ENCODE measurements around the gene ORC6. TPM values are rescaled to one million over a fixed set of nuclear protein-coding genes. Genes with fewer than 3 reads are reported as not detected.

ORC6 gene
- total and polyA plus RNA-seq, 2 donors (not counting 1 experiment from before 2014, with no cell fraction given), result 5.0 to 9.5 TPM

- Histone ChIP-seq H3K4me3 (replicated peaks in 1 of 4; ENCODE audit: control extremely low read depth in 1 of 4, insufficient read depth in 1 of 4, low read depth in 3 of 4, low read length in 4 of 4) (peak overlapping the region in 3 of 4 experiments; percentile 91 to 98 (median 97)), H3K9me3 (ENCODE audit: control insufficient read depth, insufficient read depth, low read depth, low read length) (no peaks in the 10 kb centered on the region), H2AFZ (ENCODE audit: low read length) (no peak overlapping the region), H3K79me2 (ENCODE audit: control insufficient read depth, insufficient read depth, low read length) (peaks cover 77% of the 10 kb centered on the region), H3K27me3 (ENCODE audit: control insufficient read depth, insufficient read depth, low read length) (no peaks in the 10 kb centered on the region), H3K4me2 (ENCODE audit: extremely low read depth, insufficient read depth, low read length) (peak overlapping the region; percentile 68), H3K4me1 (ENCODE audit: control insufficient read depth, extremely low read depth, insufficient read depth, low read length) (no peaks in the 10 kb centered on the region), H3K36me3 (ENCODE audit: control insufficient read depth, insufficient read depth, low read length) (no peaks in the 10 kb centered on the region), H4K20me1 (ENCODE audit: control insufficient read depth, extremely low read depth, insufficient read depth, low read length) (peaks cover 1% of the 10 kb centered on the region), H3K27ac (ENCODE audit: insufficient read depth, low read length) (no peak overlapping the region), H3K9ac (ENCODE audit: insufficient read depth, low read length) (no peak overlapping the region)
- TF ChIP-seq CTCF (conservative IDR thresholded peaks at IDR 0.05 in 1 of 2, IDR thresholded peaks at IDR 0.05 in 1 of 2; ENCODE audit: low read depth in 1 of 2, low read length in 2 of 2) (no peak), EZH2 (IDR thresholded peaks at IDR 0.05; ENCODE audit: low read length, missing control alignments) (no peak)
- no peak for DNase-seq (ENCODE audit: low read depth in 2 of 2)
Measured at GRCh38 chr16:46686815-46687473, 2.5 kb upstream of the ORC6 start.

GRCh38 chr16:46687486-46687885, 2.0 kb upstream of the ORC6 start:
- no peak overlapping the region for H3K27ac ChIP-seq (ENCODE audit: insufficient read depth, low read length)
- TF ChIP-seq CTCF (conservative IDR thresholded peaks at IDR 0.05 in 1 of 2, IDR thresholded peaks at IDR 0.05 in 1 of 2; ENCODE audit: low read depth in 1 of 2, low read length in 2 of 2), result no peak
- no peak for TF ChIP-seq EZH2 (IDR thresholded peaks at IDR 0.05; ENCODE audit: low read length, missing control alignments)
- no peak overlapping the region for H3K9ac ChIP-seq (ENCODE audit: insufficient read depth, low read length)
- peak overlapping the region; percentile 77 to 98 (median 94) for H3K4me3 ChIP-seq (replicated peaks in 1 of 4; ENCODE audit: control extremely low read depth in 1 of 4, insufficient read depth in 1 of 4, low read depth in 3 of 4, low read length in 4 of 4)
- no peaks in the 10 kb centered on the region for H3K9me3 ChIP-seq (ENCODE audit: control insufficient read depth, insufficient read depth, low read depth, low read length)
- H3K4me1 ChIP-seq (ENCODE audit: control insufficient read depth, extremely low read depth, insufficient read depth, low read length), result no peaks in the 10 kb centered on the region
- no peaks in the 10 kb centered on the region for H3K36me3 ChIP-seq (ENCODE audit: control insufficient read depth, insufficient read depth, low read length)
- no peaks in the 10 kb centered on the region for H3K27me3 ChIP-seq (ENCODE audit: control insufficient read depth, insufficient read depth, low read length)
- H3K4me2 ChIP-seq (ENCODE audit: extremely low read depth, insufficient read depth, low read length), result peak overlapping the region; percentile 68
- no peak overlapping the region for H2AFZ ChIP-seq (ENCODE audit: low read length)
- DNase-seq (ENCODE audit: low read depth in 2 of 2), result no peak
- peaks cover 1% of the 10 kb centered on the region for H4K20me1 ChIP-seq (ENCODE audit: control insufficient read depth, extremely low read depth, insufficient read depth, low read length)
- peaks cover 75% of the 10 kb centered on the region for H3K79me2 ChIP-seq (ENCODE audit: control insufficient read depth, insufficient read depth, low read length)

DNA sequence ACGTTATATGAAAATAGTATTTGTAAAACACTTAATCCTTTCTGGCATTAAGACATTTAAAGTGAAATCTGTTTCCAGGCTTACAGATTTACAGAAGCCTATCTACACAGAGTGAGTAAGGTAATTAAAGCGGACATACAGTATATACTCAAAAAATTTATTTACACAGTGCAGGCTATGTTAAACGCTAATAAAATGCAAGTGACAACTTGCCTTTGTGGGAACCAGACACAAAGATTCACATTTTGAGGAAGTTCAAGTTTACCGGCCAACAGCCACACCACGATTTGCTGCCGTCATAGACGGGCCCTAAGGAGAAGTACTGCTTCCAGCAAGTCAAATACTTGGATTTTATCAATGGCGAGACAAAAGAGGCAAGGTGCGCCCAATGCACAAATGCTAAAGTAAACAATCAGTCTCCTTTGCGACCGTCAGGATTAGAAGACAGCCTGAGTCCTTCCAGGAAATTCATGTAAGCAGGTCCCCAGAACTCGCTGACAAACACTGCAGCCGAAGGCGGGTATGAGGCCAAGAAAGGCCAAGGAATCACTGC, 1.3 kb upstream of the ORC6 start:
- H3K27me3 ChIP-seq (ENCODE audit: control insufficient read depth, insufficient read depth, low read length), result no peaks in the 10 kb centered on the region
- peak overlapping the region; percentile 77 to 98 (median 94) for H3K4me3 ChIP-seq (replicated peaks in 1 of 4; ENCODE audit: control extremely low read depth in 1 of 4, insufficient read depth in 1 of 4, low read depth in 3 of 4, low read length in 4 of 4)
- peak overlapping the region; percentile 99 for H3K27ac ChIP-seq (ENCODE audit: insufficient read depth, low read length)
- H3K9me3 ChIP-seq (ENCODE audit: control insufficient read depth, insufficient read depth, low read depth, low read length), result no peaks in the 10 kb centered on the region
- DNase-seq (ENCODE audit: low read depth in 2 of 2), result peak in 1 of 2 donors; percentile 35
- H3K9ac ChIP-seq (ENCODE audit: insufficient read depth, low read length), result peak overlapping the region; percentile 98
- H2AFZ ChIP-seq (ENCODE audit: low read length), result peak overlapping the region; percentile 91
- H3K4me2 ChIP-seq (ENCODE audit: extremely low read depth, insufficient read depth, low read length), result peak overlapping the region; percentile 68
- no peaks in the 10 kb centered on the region for H3K36me3 ChIP-seq (ENCODE audit: control insufficient read depth, insufficient read depth, low read length)
- H4K20me1 ChIP-seq (ENCODE audit: control insufficient read depth, extremely low read depth, insufficient read depth, low read length), result peaks cover 1% of the 10 kb centered on the region
- no peaks in the 10 kb centered on the region for H3K4me1 ChIP-seq (ENCODE audit: control insufficient read depth, extremely low read depth, insufficient read depth, low read length)
- no peak for TF ChIP-seq EZH2 (IDR thresholded peaks at IDR 0.05; ENCODE audit: low read length, missing control alignments)
- peak in 1 of 2 donors; percentile 15 for TF ChIP-seq CTCF (conservative IDR thresholded peaks at IDR 0.05 in 1 of 2, IDR thresholded peaks at IDR 0.05 in 1 of 2; ENCODE audit: low read depth in 1 of 2, low read length in 2 of 2)
- peaks cover 74% of the 10 kb centered on the region for H3K79me2 ChIP-seq (ENCODE audit: control insufficient read depth, insufficient read depth, low read length)

Data from fibroblast of lung (primary cell).